Epidermal melanocyte (primary cell): Measurements from ENCODE around the gene MMP23B.
"Not testable (repeated sequence)": the region's sequence is repeated elsewhere in the genome, so short reads cannot be mapped to it uniquely, and the experiment has no call there.

Source experiments
- DNase-seq: peaks from one replicate; pipeline ENCODE4 v3.0.0; 2011; ENCODE audit warnings: low spot score; ENCODE audit not compliant: insufficient read length

MMP23B gene

DNA sequence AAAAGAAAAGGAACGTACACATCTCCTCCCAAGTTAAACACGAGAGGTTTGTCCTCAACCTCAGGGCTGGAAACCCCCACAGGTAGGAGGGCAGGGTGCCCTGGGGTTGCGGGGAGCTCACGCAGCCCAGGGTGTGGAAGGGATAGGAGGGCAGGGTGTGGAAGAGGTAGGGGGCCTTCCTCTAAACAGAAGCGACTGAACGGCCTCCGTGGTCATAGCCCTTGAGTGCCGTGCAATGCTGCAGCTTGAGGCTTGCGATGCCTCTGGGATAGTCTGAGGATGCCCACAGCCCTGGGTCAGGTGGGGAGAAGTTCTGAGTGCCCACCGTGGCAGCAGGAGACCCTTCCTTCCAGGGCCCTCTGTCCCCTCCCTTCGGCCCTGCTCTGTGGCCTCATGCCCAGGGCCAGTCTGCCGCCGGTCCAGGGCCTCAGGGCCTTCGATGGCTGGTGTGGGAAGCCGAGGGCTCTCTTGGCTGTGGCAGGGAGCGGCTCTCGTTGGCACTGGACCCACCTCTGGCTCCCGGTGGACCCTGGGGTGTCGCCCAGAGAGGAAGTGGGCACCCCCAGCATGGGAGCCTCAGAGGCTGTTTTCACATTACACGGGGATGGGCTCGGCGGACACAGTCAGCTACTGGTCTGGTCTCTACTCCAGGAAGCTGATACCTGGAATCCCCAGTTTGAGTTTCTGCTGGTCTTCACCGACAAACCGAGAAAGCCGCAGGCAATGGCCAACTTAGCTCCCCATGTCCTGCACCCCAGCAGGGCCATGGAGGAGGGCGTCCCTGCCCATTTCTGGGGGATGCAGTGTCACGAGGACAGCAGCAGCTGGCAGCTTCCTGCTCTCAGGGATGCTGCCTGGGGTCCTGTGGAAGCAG is 33.2 kb downstream of the MMP23B start:
- DNase-seq = no peak

DNA sequence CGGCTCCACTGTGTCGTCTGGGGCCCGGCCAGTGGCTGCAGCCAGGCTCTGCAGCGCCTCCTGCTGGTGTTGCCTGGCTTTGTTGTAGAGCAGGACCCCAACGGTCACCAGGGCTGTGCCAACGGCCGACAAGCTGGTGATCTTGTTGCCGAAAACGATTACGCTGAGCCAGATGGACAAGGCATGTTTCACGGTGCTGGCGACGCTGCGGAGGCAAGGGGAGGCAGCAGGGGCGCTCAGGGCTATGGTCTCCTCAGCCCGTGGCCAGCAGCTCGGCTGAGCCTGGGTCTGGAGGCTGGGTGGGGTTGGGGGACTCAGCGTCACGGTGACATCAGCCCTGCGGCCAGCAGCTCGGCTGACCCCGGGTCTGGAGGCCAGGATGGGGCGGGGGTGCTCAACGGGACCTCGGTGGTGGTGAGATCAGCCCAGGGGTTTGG is 33.9 kb downstream of the MMP23B start:
- DNase-seq = no peak

DNA sequence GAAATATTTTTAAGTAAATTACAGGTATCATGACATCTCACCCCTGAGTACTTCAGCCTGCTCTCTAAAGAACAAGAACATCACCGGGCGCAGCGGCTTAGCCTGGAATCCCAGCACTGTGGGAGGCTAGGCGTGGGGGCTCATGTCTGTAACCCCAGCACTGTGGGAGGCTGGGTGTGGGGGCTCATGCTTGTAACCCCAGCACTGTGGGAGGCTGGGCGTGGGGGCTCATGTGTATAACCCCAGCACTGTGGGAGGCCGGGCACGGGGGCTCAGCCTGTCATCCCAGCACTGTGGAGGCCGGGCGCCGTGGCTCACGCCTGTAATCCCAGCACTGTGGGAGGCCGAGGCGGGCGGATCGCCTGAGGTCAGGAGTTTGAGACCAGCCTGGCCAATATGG is 34.6 kb downstream of the MMP23B start:
- DNase-seq = no peak

DNA sequence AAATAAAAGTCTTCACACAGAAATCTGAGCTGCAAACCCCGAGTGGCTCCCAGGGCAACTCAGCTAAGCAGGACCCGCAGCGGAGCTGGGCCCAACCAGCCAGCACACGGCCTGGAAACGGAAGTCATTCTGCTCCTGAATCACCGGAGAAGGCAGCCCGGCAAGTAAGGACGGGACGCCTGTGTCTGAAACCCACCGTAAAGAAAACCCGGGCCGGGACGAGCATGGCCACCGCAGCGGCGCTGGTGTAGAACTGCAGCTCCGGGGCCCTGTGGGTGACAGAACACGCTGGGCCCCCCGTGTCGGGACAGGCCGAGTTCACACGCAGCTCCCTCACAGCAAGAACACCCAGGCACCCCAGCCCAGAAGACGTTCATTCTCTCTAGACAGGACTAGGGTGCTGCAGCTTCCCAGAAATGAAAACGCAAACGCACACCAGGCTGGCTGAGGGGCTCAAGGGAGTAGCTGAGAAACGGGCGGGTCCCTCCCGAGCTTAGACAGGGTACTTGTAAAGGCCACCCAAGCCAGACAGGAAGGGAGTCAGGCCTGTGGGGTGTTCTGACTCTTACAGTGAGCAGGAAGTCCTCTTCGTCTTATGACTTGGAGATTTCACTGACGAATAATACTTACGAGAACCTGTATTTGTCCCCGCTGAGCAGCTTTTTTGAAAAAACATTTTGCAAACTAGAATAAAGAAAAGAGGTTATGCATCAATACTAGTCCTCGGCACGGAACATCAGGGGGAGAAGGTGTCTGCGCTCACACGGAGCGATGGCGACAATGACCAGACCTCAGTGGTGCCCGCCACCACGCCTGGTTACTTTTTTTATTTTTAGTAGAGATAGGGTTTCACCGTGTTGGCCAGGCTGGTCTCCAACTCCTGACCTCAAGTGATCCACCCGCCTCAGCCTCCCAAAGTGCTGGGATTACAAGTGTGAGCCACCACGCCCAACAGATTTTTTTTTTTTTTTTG is 37.8 kb downstream of the MMP23B start:
- no peak for DNase-seq

DNA sequence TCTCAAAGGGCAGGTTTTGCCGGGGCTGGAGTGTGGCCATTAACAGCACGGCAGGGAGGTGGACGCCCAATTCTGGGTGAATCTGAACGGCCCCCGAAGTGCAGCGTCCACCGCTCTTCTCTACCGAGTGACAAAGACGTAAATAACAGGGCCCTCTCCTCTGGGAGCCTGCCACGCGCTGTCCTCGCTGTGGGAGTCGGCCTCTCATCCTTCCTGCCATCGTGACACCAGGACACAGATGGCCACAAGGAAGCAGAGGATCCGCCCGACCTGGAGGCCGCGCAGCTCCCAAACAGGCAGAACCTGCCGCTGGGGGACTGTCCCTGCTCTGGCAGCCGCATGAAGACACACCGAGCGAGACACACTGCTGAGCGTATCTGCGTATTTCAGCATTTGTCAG is 38.9 kb downstream of the MMP23B start:
- DNase-seq = no peak

DNA sequence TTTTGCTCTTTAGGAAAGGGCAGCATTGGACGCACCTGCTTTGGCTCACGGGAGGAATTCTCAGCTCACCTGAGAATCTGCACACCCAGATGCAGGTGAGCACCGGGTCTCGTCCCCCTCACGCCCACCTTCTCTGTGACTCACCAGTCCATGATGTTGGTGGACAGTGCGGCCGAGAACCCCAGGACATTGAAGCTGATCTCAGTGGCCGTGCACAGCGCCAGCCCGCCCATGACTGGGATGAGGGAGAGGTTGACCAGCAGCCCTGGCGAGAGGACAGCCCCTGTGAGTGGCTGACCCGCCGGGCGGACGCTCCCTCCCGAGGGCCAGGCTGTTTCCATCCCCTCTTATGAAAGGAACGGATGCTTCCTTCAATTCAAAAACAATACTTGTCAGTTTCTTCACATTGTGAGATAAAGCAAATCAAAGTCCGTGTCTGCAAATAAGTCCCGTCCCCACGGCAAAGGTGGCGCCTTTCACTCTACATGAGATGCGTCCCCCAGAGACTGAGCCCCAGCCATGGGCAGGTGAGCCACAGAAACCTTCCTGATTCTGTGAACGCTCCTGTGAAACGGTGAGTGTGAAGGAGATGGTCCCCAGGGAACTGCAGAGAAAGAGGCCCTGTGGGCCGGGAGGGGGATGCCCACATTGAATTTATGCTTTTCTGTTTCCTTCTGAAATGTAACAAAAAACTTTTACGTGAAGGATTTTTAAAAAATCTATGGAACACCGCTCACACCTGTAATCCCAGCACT is 39.6 kb downstream of the MMP23B start:
- no peak for DNase-seq

DNA sequence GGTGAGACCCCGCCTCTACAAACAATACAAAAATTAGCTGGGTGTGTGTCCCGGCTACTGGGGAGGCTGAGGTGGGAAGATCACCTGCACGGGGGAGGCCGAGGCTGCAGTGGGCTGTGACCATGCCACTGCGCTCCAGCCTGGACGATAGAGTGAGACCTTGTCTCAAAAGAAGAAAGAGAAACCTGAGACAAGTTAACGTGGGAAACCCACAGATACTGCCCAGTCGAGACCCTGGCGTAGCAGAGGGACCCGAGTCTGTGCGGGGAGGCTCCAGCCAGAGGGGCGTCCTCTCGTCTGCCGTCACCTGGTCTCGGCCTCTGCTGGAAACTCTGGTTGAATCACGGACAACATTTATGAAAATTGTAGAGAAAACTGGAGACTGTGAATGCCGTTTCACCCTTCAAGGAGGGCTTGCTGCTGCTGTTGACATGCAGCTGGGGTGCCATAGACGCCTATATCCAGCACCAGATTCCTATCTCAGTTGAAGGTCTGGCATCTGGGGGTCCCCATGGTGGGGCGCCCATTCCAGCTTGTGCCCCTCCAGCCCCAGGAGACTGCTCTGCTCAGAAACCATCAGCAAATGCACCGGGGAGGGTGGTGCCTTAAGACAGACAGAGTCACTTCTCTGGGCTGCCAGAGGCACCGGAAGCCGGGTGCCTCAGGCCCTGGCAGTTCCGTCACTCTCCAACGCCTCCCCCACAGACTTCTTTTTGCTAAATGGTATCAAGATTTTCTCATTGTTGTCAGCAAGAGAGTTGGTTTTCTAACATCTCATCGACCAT is 40.4 kb downstream of the MMP23B start:
- no peak for DNase-seq

DNA sequence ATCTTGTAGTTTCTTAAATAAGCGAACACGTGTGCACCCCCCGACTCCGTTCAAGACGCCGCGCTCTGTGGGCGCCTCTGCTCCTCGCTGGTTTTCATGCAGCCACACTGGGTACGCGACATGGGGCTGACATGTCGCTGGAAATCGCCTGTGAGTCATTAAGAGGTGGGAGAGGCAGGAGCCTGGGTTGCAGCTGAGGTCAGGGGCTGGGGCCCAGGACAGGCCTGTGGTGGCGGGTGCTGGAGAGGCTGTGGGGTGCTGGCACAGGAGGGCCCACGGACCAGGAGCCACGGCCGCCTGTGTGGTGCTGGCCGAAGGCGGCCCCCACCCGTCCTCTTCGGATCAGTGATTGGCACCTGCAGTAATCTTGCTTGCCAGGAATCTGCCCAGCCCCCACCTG is 42.8 kb downstream of the MMP23B start:
- not testable (repeated sequence) for DNase-seq

DNA sequence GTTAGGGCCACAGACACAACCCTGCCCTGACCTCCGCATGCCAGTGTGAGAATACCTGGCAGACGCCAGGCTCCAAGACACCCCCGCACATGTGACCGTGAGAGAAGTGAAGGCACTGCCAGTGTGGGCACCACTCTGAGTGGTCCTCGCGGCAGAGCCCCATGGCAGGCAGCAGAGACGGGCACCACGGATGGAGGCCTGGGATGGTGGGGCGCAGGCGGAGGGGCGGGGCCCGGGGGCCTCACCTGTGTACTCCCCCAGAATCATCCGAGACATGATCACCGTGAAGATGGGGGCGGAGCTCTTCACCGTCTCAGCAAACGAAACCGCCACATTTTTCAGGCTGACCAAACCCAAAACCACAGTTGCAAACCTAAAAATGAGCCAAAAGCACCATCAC is 43.2 kb downstream of the MMP23B start:
- not testable (repeated sequence) for DNase-seq

DNA sequence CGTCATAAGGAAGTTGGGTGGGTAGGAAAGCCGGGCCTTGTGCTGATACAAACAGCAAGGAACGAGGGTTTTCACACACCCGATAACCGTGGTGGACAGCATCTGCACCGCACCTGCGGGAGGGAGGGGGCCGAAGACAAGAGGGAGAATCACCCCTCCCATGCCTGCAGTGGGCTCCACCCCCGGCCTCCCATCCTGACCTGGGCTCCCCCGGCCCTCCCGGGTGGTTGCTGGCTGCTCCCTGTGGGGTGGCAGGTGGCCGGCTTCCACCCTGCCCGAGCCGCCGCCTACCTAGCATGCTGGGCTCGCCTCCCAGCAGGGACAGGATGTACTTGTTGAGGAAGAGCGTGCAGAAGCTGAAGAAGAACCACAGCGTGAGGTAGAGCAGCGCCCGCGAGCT is 44.1 kb downstream of the MMP23B start:
- DNase-seq = not testable (repeated sequence)

DNA sequence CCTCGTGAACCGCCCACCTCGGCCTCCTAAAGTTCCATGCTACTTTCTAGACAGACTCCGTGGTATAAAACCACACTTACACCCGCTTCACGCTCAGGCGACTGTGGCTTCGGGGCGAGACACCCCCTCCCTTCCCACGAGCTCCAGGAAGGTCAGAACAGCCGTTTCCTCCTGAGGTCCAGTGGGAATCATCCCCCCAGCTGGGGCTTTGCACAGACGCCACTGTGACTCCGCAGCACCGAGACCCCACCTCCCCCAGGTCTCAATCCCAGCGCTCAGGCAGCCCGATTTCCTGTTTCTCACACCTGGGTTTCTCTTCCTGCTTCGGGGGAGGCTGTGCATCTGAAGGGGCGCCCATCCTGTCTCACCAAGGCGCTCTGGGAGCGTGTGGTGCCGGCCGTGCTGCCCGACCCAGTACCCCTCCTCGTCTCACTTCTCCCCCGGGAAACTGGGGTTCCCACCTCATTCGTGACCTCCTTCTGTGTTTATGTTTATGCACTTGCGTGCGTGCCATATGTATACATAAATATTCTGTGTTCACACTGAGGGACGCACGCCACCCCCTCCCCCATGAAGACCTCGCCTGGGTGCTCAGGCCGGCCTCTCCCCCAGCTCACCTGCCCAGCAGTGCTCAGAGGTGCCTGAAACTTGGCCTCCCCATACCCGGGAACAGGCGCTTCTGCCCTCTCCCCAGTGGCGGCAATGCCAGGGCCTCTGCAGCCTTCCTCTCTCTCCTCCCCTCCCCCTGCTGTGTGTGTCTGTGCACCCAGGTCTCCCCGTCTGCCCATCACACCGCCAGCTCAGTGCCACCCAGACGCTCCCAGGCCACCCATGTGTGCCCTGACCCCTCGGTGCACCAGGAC is 46.0 kb downstream of the MMP23B start:
- DNase-seq = no peak

DNA sequence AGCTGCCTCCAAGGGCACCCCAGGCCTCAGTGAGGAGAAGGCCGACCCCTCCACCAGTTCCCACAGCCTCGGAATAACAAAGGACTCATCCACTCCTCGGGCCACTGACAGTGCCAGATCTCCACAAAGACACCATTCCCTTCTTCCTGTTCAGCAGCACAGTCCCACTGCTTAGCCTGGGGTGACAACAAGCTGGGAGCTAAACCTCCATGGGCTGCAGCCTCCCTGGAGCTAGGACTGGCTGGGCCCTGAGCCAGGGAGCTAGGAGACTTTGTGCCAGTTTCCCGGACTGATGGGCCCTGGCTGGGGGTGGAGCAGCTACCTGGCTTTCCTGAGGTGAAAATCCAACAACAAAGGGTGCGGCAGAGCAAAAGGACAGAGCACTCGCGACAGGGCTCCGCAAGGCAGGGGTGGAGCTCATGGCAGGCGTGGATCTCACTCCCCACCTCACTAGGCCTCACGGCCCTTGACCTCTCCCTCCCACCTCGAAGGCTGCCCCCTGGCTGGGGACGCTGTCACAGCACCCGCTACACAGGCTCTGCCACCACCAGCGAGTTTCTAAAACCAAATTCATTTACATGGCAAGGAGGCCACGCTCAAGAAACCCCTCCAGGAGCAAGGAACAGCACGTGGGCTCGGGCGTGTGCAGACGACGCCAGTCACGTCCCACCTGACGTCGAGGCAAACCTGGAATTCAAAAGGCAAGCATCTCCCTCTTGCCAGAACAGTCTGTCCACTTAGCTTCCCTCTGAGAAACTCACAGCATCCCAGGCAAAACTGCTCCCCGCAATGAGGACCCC is 46.8 kb downstream of the MMP23B start:
- no peak for DNase-seq

DNA sequence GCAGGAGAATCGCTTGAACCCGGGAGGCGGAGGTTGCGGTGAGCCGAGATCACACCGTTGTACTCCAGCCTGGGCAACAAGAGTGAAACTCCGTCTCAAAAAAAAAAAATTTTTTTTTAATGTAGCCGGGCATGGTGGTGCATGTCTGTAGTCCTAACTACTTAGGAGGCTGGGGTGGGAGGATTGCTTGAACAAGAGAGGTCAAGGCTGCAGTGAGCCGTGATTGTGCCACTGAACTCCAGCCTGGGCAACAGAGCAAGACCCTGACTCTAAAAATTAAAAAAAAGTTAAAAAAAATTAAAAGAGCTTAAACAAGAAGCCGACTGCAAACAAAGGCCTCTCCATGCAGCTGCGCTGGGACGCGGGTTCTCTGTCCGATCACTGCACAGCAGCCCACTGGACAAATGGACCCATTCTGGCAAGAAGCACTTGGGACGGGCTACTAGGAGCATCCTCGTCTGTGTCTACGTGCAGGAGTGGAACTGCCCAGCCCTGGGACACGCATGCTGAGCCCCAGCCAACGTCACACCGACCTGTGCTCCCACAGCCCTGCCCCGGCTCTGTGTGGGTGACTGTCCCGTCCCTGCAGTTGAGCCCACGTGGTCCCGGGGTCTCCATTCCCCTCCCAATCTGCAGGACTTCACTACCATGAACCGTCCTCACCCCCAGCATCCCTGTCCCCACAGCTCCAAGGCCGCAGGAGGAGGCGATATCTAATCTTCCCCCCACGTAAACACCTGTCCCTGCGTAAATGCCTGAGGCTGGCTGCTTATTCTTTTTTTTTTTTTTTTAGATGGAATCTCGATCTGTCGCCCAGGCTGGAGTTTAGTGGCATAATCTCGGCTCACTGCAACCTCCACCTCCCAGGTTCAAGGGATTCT is 48.3 kb downstream of the MMP23B start:
- no peak for DNase-seq

DNA sequence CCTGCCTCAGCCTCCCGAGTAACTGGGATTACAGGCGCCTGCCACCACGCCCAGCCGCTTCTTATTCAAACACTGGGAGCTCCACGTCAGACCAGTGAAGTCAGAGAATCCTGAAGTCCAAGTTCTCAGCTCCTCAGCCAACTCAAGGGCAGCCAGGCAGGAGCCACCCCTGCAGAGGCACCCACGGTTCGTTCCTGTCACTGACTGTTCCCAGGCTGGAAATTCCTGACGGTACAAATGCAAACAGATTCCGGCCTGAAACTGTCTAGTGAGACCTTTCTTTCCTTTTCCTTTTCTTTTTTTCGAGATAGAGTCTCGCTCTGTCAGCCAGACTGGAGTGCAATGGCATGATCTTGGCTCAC is 48.9 kb downstream of the MMP23B start:
- no peak for DNase-seq

DNA sequence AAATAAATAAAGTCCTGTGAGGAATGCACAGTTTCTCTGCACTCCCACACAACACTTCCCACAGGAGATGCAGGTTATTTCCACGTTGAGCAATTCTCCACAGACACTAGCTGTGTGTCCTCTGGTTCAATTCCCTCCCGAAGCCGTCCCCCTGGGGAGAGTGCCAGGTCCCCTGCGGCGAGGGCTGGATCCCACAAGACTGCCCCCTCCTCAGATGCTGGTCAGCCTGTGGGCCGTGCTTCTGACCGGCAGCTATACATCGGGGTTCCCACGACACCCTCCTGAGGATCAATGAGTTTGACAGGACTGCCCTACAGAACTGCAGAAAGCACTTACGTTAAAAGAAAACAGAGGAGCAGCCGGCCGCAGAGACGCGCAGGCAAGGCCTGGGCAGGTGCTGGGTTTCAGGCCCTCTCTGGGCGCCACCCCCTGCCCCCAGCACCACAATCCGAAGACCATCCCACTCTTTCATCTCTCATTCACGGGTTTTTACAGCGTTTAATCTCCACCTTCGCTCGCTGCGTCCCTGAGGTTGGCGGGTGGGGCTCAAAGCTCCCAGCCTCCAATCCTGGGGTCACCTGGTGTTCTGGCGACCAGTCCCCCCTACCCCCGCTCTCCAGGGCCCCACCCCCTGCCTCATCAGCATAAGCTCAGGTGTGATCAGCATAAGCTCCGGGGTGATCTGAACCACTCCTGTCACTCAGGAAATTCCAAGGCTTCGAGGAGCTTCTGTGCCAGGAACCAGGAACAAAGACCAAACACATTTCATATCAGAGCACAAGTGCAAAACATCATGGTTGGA is 51.3 kb downstream of the MMP23B start:
- no peak for DNase-seq
